Measurements from ENCODE around the gene OPRD1. TPM values are rescaled to one million over a fixed set of nuclear protein-coding genes. Genes with fewer than 3 reads are reported as not detected.
"Not testable (repeated sequence)": the region's sequence is repeated elsewhere in the genome, so short reads cannot be mapped to it uniquely, and the experiment has no call there.

OPRD1 gene
- total RNA-seq, result not detected
- long read RNA-seq, result 0 reads

GRCh38 chr1:28811766-28812668 lies at the start of gene OPRD1:
TSS of gene OPRD1 (plus strand) at chr1:28812170. CDS start at chr1:28812384, 214 bp downstream.
- intact Hi-C loops (cut with micrococcal nuclease), result no loop called here
- DNase-seq (no peak), ATAC-seq (no peak)

DNA sequence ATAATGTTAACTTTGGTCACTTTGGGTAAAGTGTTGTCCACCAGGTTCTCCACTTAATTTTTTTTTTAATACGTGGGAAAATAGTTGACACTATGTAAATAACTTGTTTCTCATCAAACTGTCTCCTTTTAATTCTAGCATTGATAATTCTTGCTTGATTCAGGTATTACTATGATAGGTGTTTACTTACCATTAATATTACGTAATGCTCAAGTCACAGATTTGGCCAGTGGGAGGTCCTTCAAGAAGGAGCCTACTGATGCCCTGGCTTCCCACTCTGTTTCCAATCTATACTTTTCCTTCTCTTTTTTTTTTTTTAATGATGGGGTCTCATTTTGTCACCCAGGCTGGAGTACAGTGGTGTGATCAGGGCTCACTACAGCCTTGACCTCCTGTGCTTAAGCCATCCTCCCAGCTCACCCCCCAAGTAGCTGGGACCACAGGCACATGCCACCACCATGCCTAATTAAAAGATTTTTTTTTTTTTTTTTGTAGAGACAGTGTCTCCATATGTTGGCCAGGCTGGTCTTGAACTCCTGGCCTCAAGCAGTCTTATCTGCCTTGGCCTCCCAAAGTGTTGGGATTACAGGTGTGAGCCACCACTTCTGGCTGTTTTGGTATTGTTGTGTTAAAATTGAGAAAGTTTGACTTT lies 45.3 kb upstream of the OPRD1 start:
- intact Hi-C loops (cut with micrococcal nuclease), result no loop called here
- ATAC-seq (no peak), DNase-seq (no peak)

DNA sequence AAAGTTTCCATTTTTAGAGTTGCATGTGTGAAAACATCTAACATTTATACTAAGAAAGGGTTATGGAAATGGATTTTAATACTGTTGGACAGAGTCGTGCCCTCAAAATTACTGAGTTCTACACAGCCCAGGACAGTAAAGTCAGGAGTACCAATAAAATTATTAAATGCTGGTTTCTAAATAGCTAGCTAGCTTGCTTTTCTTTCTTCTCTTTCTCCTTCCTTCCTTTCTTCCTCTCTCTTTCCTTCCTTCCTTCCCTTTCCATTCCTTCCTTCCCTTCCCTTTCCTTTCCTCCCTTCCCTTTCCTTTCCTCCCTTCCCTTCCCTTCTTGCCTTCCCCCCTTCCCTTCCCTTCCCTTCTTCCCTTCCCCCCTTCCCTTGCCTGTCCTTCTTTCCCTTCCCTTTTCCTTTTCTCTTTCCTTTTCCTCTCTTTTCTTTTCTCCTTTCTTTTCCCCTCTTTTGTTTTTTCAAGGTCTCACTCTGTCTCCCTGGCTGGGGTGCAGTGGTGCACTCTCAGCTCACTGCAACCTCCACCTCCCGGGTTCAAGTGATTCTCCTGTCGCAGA lies 41.3 kb upstream of the OPRD1 start:
- intact Hi-C loops (cut with micrococcal nuclease), result no loop called here
- DNase-seq (no peak), ATAC-seq (no peak)

- intact Hi-C loops (cut with micrococcal nuclease); DNase-seq; ATAC-seq: not testable (repeated sequence)
Observed at GRCh38 chr1:28771921-28772320, 40.0 kb upstream of the OPRD1 start.

DNA sequence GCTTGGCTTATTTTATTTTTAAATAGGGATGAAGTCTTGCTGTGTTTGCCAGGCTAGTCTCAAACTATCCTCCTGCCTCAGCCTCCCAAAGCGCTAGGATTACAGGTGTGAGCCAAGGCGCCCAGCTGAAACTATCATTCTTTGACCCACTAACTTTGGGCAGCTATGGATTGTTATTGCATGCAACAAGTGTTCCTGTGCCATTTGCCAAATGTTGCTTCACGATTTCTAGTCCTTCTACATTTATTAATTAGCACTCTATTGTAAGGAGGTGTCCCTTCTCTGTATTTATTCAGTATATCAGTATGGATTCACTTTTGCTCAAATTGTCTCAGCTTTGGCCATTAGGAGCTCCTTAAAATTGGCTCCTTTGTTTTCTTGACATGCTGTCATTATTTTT lies 38.9 kb upstream of the OPRD1 start:
- no peak for ATAC-seq
- intact Hi-C loops (cut with micrococcal nuclease), result no loop called here

GRCh38 chr1:28775121-28775942 lies 36.6 kb upstream of the OPRD1 start:
- DNase-seq (peak; percentile 88), ATAC-seq (peak; percentile 98)
- intact Hi-C loops (cut with micrococcal nuclease), result no loop called here

More for the DNA sequence above, 38.9 kb upstream of the OPRD1 start:
- DNase-seq, result no peak

- no peak for DNase-seq
- intact Hi-C loops (cut with micrococcal nuclease), result no loop called here
- ATAC-seq, result no peak
Observed at GRCh38 chr1:28776341-28776740, 35.6 kb upstream of the OPRD1 start.

GRCh38 chr1:28778021-28778420 lies 33.9 kb upstream of the OPRD1 start:
- ATAC-seq (no peak), DNase-seq (no peak)
- intact Hi-C loops (cut with micrococcal nuclease), result no loop called here

DNA sequence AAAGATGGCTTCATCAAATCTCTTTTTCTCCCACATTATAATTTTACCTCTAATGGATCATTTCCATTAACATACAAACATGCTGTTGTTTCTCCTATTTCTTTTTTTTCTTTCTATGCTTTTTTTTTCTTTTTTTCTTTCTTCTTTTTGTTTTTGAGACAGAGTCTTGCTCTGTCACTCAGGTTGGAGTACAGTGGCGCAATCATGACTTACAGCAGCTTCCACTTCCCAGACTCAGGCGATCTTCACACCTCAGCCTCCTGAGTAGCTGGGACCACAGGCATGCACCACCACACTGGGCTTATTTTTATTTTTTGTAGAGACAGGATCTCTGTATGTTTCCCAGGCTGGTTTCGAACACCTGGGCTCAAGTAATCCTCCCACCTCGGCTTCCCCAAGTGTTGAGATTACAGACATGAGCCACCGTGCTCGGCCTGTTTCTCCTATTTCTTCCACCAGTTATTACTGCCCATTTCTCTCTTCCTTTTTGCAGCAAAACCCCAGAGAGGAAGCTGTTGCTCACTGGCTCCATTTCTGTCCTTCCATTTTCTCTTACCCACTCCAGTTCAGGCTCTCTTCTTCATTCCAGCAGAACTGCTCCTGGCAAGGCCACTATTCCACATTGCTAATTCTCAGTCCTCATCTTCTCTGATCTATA lies 32.1 kb upstream of the OPRD1 start:
- DNase-seq, result no peak
- intact Hi-C loops (cut with micrococcal nuclease), result no loop called here
- ATAC-seq, result no peak

DNA sequence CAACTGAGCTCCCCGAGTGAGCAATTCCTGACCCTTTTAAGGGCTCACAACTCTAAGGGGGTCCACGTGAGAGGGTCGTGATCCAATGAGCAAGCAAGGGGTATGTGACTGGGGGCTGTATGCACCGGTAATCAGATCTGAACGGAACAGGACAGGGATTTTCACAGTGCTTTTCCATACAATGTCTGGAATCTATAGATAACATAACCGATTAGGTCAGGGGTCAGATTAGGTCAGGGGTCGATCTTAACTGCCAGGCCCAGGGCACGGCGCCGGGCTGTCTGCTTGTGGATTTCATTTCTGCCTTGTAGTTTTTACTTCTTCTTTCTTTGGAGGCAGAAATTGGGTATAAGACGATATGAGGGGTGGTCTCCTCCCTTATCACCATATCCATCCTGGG lies 30.7 kb upstream of the OPRD1 start:
- intact Hi-C loops (cut with micrococcal nuclease), result no loop called here
- ATAC-seq, result no peak
- DNase-seq, result no peak

DNA sequence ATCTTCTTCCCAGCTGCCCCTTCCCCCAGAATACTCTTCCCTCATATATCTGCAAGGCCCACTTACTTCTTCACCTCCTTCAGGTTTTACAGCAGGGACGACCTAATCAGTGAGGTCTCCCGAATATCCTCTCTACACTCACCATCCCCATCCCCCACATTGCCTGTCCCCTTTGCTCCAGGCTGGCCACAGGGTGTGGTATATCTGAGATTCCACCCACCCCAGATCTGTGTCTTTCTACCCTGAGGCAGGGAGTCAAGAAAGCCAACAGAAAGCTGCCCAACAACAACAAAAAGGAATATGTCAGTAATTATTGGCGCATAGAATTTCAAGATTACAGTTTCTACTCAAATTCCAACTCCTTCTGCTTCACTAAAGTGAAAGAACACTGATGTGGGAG lies 30.0 kb upstream of the OPRD1 start:
- no peak for ATAC-seq
- no peak for DNase-seq
- intact Hi-C loops (cut with micrococcal nuclease), result no loop called here

GRCh38 chr1:28783363-28783762 lies 28.6 kb upstream of the OPRD1 start:
- DNase-seq, result no peak
- intact Hi-C loops (cut with micrococcal nuclease), result no loop called here
- ATAC-seq, result no peak

DNA sequence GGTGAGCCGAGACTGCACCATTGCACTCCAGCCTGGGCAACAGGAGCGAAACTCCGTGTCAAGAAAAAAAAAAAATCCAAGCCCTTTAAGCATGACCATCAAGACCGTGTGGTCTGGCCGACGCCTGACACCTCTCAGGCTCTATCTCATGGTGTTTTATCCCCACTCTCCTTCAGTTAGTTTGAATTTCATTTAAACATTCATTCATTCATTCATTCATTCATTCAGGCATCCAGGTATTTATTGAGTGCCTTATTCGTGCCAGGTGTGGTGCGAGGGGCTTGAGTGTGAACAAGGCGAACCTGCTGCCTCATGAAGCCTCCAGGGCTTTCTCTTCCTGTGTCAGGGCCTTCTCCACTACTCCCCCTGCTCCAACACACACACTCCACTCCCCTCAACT lies 22.6 kb upstream of the OPRD1 start:
- no peak for DNase-seq
- no peak for ATAC-seq
- intact Hi-C loops (cut with micrococcal nuclease), result loop anchor here (5.0 kb wide), 1 partner anchor 83 kb away; no protein-coding TSS in a partner anchor

- no peak for ATAC-seq
- intact Hi-C loops (cut with micrococcal nuclease), result loop anchor here (5.0 kb wide), 1 partner anchor 82 kb away; no protein-coding TSS in a partner anchor
Observed at GRCh38 chr1:28789816-28790215, 22.2 kb upstream of the OPRD1 start.

DNA sequence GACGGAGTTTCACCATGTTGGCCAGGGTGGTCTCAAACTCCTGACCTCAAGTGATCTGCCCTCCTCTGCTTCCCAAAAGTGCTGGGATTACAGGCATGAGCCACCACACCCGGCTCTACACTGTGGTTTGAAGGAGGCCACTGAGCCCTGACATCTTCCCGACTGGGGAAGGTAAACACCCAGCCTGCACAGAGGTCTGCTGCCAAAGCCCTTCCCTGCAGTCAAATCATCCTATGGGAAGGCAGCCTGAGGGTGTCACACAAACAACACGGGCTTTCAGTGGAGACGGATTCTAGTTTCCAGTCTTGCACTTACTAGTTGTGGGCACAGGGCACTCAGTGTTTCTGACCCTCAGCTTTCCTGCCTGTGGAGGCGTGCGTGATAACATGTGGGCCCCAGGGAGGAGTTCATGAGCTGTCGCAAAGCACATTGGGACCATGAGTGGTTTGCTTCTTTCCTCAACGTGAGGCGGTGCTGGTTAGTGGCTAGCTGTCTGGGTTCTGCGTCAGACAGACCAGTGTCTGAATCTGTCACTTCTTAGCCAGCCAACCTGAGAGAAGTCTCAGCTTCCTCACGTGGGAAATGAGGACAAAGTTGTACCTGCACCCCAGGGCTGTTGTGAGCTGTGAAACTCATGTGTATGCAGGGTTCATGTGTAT lies 21.5 kb upstream of the OPRD1 start:
- ATAC-seq, result no peak
- no peak for DNase-seq
- intact Hi-C loops (cut with micrococcal nuclease), result no loop called here

More at GRCh38 chr1:28789816-28790215, 22.2 kb upstream of the OPRD1 start:
- no peak for DNase-seq

GRCh38 chr1:28791929-28792328 lies 20.0 kb upstream of the OPRD1 start:
- intact Hi-C loops (cut with micrococcal nuclease); DNase-seq; ATAC-seq: not testable (repeated sequence)

GRCh38 chr1:28792644-28793121 lies 19.3 kb upstream of the OPRD1 start:
- intact Hi-C loops (cut with micrococcal nuclease), result no loop called here
- ATAC-seq (peak; percentile 70), DNase-seq (no peak)

GRCh38 chr1:28794582-28794981 lies 17.4 kb upstream of the OPRD1 start:
- DNase-seq; intact Hi-C loops (cut with micrococcal nuclease); ATAC-seq: not testable (repeated sequence)

All from left ventricle myocardium superior (tissue), 1 donor.